HFFc6 (cell line): ENCODE results near the gene DPPA5. TPM values are rescaled to one million over a fixed set of nuclear protein-coding genes. Genes with fewer than 3 reads are reported as not detected.

Experiments
- DNase-seq: peaks from one replicate; pipeline ENCODE4 v3.0.0-alpha.2; 2018
- H3K27ac Mint-ChIP-seq: 2 replicates; pipeline ENCODE4 v1.8.0; 2020; ENCODE audit warnings: mild to moderate bottlenecking, mixed read lengths
- H3K27me3 Mint-ChIP-seq: 2 replicates; pipeline ENCODE4 v1.8.0; 2021; ENCODE audit warnings: mild to moderate bottlenecking, moderate library complexity, mixed read lengths; ENCODE audit not compliant: insufficient read depth
- H3K36me3 Mint-ChIP-seq: 2 replicates; pipeline ENCODE4 v1.8.0; 2021; ENCODE audit warnings: low read depth, mixed read lengths
- H3K4me1 Mint-ChIP-seq: 2 replicates; pipeline ENCODE4 v1.8.0; 2020; ENCODE audit warnings: low read depth, mixed read lengths
- H3K4me3 Mint-ChIP-seq: 2 replicates; pipeline ENCODE4 v1.8.0; 2020; ENCODE audit warnings: mild to moderate bottlenecking, moderate library complexity, mixed read lengths
- H3K9me3 Mint-ChIP-seq: 2 replicates; pipeline ENCODE4 v1.8.0; 2020; ENCODE audit warnings: mild to moderate bottlenecking, mixed read lengths
- CTCF ChIP-seq: fragments of 200-600 bp; sonication (generic); IDR thresholded peaks from 2 replicates; pipeline ENCODE4 v1.5.0; 2021; ENCODE audit warnings: antibody characterized with exemption, mild to moderate bottlenecking
- total RNA-seq, 6 experiments: library from RNA; stranded (reverse); fragmentation: NEBNext Ultra II Directional; extraction: Animal tissue kit (Norgen Biotek cat#: 25700); gene quantifications; 2 replicates in 1 of 6; 3 replicates in 5 of 6; pipeline ENCODE4 v1.2.3, GENCODE V29; 2021

Gene DPPA5
- total RNA-seq, 6 experiments from 2014 or later = not detected

GRCh38 chr6:73377225-73377624 lies 23.1 kb upstream of the DPPA5 start:
- no peak for DNase-seq
- no peaks in the 10 kb centered on the region for H3K4me1 Mint-ChIP-seq
- no peaks in the 10 kb centered on the region for H3K36me3 Mint-ChIP-seq
- no peak for TF ChIP-seq CTCF
- H3K27ac Mint-ChIP-seq = no peak overlapping the region
- H3K9me3 Mint-ChIP-seq = no peaks in the 10 kb centered on the region
- no peak overlapping the region for H3K4me3 Mint-ChIP-seq
- no peaks in the 10 kb centered on the region; the same call in 1 of the 2 replicates for H3K27me3 Mint-ChIP-seq

- Mint-ChIP-seq H3K4me3 (no peak overlapping the region), H3K36me3 (no peaks in the 10 kb centered on the region), H3K27ac (no peak overlapping the region), H3K27me3 (no peaks in the 10 kb centered on the region; the same call in 1 of the 2 replicates), H3K9me3 (no peaks in the 10 kb centered on the region), H3K4me1 (no peaks in the 10 kb centered on the region)
- DNase-seq = no peak
- TF ChIP-seq CTCF = no peak
Measured at GRCh38 chr6:73375216-73375615, 21.1 kb upstream of the DPPA5 start.

GRCh38 chr6:73372516-73372915 lies 18.4 kb upstream of the DPPA5 start:
- Mint-ChIP-seq H3K4me1 (no peaks in the 10 kb centered on the region), H3K9me3 (no peaks in the 10 kb centered on the region), H3K4me3 (no peak overlapping the region), H3K27me3 (peaks cover 7% of the 10 kb centered on the region), H3K36me3 (no peaks in the 10 kb centered on the region), H3K27ac (no peak overlapping the region)
- no peak for DNase-seq
- no peak for TF ChIP-seq CTCF

- no peak overlapping the region for H3K27ac Mint-ChIP-seq
- no peaks in the 10 kb centered on the region for H3K4me1 Mint-ChIP-seq
- no peak for DNase-seq
- H3K36me3 Mint-ChIP-seq = no peaks in the 10 kb centered on the region
- H3K4me3 Mint-ChIP-seq = no peak overlapping the region
- TF ChIP-seq CTCF = no peak
- H3K27me3 Mint-ChIP-seq = peaks cover 7% of the 10 kb centered on the region
- no peaks in the 10 kb centered on the region for H3K9me3 Mint-ChIP-seq
Measured at GRCh38 chr6:73371984-73372383, 17.9 kb upstream of the DPPA5 start.

- peaks cover 7% of the 10 kb centered on the region for H3K27me3 Mint-ChIP-seq
- H3K9me3 Mint-ChIP-seq = no peaks in the 10 kb centered on the region
- no peak within 1 kb of the TSS for H3K4me3 Mint-ChIP-seq
- no peak for TF ChIP-seq CTCF
- no peak for DNase-seq
- no peak within 1 kb of the TSS for H3K27ac Mint-ChIP-seq
- no peaks in the 10 kb centered on the region for H3K36me3 Mint-ChIP-seq
- H3K4me1 Mint-ChIP-seq = no peaks in the 10 kb centered on the region
Measured at GRCh38 chr6:73369563-73369962, 15.5 kb upstream of the DPPA5 start, which contains the start of gene OOEP. OOEP (minus strand) TSS chr6:73369897; CDS start chr6:73369792, 105 bp downstream.

- H3K36me3 Mint-ChIP-seq = no peaks in the 10 kb centered on the region
- H3K27me3 Mint-ChIP-seq = peaks cover 7% of the 10 kb centered on the region
- H3K4me3 Mint-ChIP-seq = no peak overlapping the region
Measured at GRCh38 chr6:73369157-73369556, 15.1 kb upstream of the DPPA5 start.

More at GRCh38 chr6:73369157-73369556, 15.1 kb upstream of the DPPA5 start:
- no peaks in the 10 kb centered on the region for H3K9me3 Mint-ChIP-seq
- TF ChIP-seq CTCF = no peak
- no peak for DNase-seq
- no peak overlapping the region for H3K27ac Mint-ChIP-seq
- no peaks in the 10 kb centered on the region for H3K4me1 Mint-ChIP-seq
